ENCODE results near the gene CCR4. TPM values are rescaled to one million over a fixed set of nuclear protein-coding genes. Genes with fewer than 3 reads are reported as not detected.

The CCR4 gene
- polyA plus RNA-seq, 2 of the 4 experiments (the other 2 are of a cell fraction): not detected

GRCh38 chr3:32975891-32976595 lies 24.6 kb downstream of the CCR4 start:
- Histone ChIP-seq H3K4me3 (no peak overlapping the region), H3K9me3 (no peaks in the 10 kb centered on the region), H3K27ac (no peak overlapping the region), H3K4me1 (no peaks in the 10 kb centered on the region), H3K4me2 (no peak overlapping the region)
- 72% methylated on average over 6 of the region's 6 CpGs for WGBS (ENCODE audit: missing lambda C conversion rate)
- no peak for FAIRE-seq
- ChIA-PET POLR2A (no interaction called here), CTCF (interaction anchor here (0.6 to 4.6 kb wide), 4 partner anchors 8 to 1253 kb away, joined by 3 to 15 read pairs (median 4); no protein-coding TSS in a partner anchor)
- ATAC-seq: no peak; a peak in 2 of 6 replicates
- DNase-seq (ENCODE audit: low read depth in 1 of 2, low spot score in 1 of 2): no peak
- TF ChIP-seq MAFK (IDR thresholded peaks at IDR 0.05; ENCODE audit: partially characterized antibody): peak; percentile 69
- no peak for TF ChIP-seq PHF8 (IDR thresholded peaks at IDR 0.05; ENCODE audit: borderline replicate concordance, low read depth)
- no peak for TF ChIP-seq PBX3 (IDR thresholded peaks at IDR 0.05)
- no peak for TF ChIP-seq ELK1 (IDR thresholded peaks at IDR 0.05; ENCODE audit: low read depth, low read length)

- TF ChIP-seq HEYL (CRISPR knock-in tag; IDR thresholded peaks at IDR 0.05) (no peak), CHD2 (IDR thresholded peaks at IDR 0.05; ENCODE audit: low read length, partially characterized antibody) (no peak), RAD21 (conservative IDR thresholded peaks at IDR 0.05 in 1 of 2, IDR thresholded peaks at IDR 0.05 in 1 of 2) (no peak), FOSB (CRISPR knock-in tag; IDR thresholded peaks at IDR 0.05) (no peak), MYC (IDR thresholded peaks at IDR 0.05; ENCODE audit: borderline replicate concordance, low read length) (no peak), CTCF (IDR thresholded peaks at IDR 0.05) (no peak), ATOH8 (CRISPR knock-in tag; IDR thresholded peaks at IDR 0.05; ENCODE audit: low read depth) (no peak), RARB (CRISPR knock-in tag; IDR thresholded peaks at IDR 0.05) (no peak), REST (IDR thresholded peaks at IDR 0.05) (no peak), JUNB (IDR thresholded peaks at IDR 0.05) (no peak), EP300 (IDR thresholded peaks at IDR 0.05) (no peak), HMGXB4 (CRISPR knock-in tag; IDR thresholded peaks at IDR 0.05; ENCODE audit: borderline replicate concordance) (no peak), ZSCAN20 (CRISPR knock-in tag; IDR thresholded peaks at IDR 0.05) (no peak), BHLHE40 (IDR thresholded peaks at IDR 0.05; ENCODE audit: low read depth, low read length) (no peak), SREBF2 (IDR thresholded peaks at IDR 0.05) (no peak)
- ChIA-PET POLR2A (no interaction called here), CTCF (interaction anchor here (1.1 to 4.6 kb wide), 3 partner anchors 10 to 96 kb away, joined by 4 to 15 read pairs (median 4); no protein-coding TSS in a partner anchor)
- FAIRE-seq: no peak
- H3K4me1 ChIP-seq: no peaks in the 10 kb centered on the region
- H3K27ac ChIP-seq: no peak overlapping the region
- H3K9me3 ChIP-seq: no peaks in the 10 kb centered on the region
- H3K4me3 ChIP-seq: no peak overlapping the region
- WGBS (ENCODE audit: missing lambda C conversion rate): 54% methylated on average over 10 of the region's 10 CpGs
- no peak for ATAC-seq
- DNase-seq (ENCODE audit: low read depth in 1 of 2, low spot score in 1 of 2): no peak
- no peak overlapping the region for H3K4me2 ChIP-seq
These were observed 26.4 kb downstream of the CCR4 start for GRCh38 chr3:32977861-32978260.
